Activated naive CD4-positive, alpha-beta T cell treated with anti-CD3 and anti-CD28 coated beads, Interleukin-2, amount 50 U/mL, for 16 hours (primary cell): ENCODE measurements around the gene LAMP5.

Source experiments
- DNase-seq: peaks from one replicate; pipeline ENCODE4 v3.0.0-alpha.2; 2020

Gene LAMP5

GRCh38 chr20:9550283-9550682, 35.9 kb downstream of the LAMP5 start:
- no peak for DNase-seq

- no peak for DNase-seq
Observed at GRCh38 chr20:9550871-9551270, 36.5 kb downstream of the LAMP5 start.

- no peak for DNase-seq
Observed at GRCh38 chr20:9551808-9552550, 37.6 kb downstream of the LAMP5 start.

- DNase-seq: no peak
Observed at GRCh38 chr20:9555781-9556180, 41.4 kb downstream of the LAMP5 start.

GRCh38 chr20:9557411-9557810, 43.0 kb downstream of the LAMP5 start:
- DNase-seq: no peak

GRCh38 chr20:9565910-9566550, 51.6 kb downstream of the LAMP5 start:
- no peak for DNase-seq

- no peak for DNase-seq
Observed at GRCh38 chr20:9566977-9567376, 52.6 kb downstream of the LAMP5 start.

GRCh38 chr20:9570612-9571011, 56.2 kb downstream of the LAMP5 start:
- no peak for DNase-seq

GRCh38 chr20:9571783-9572182, 57.4 kb downstream of the LAMP5 start:
- no peak for DNase-seq

GRCh38 chr20:9572670-9573069, 58.3 kb downstream of the LAMP5 start:
- no peak for DNase-seq

- no peak for DNase-seq
Observed at GRCh38 chr20:9573335-9574151, 59.2 kb downstream of the LAMP5 start.

GRCh38 chr20:9574181-9574580, 59.8 kb downstream of the LAMP5 start:
- no peak for DNase-seq

GRCh38 chr20:9574776-9575175, 60.4 kb downstream of the LAMP5 start:
- no peak for DNase-seq

GRCh38 chr20:9575836-9576235, 61.4 kb downstream of the LAMP5 start:
- DNase-seq: no peak

- DNase-seq: no peak
Observed at GRCh38 chr20:9576695-9577094, 62.3 kb downstream of the LAMP5 start.

- no peak for DNase-seq
Observed at GRCh38 chr20:9577397-9577796, 63.0 kb downstream of the LAMP5 start.

GRCh38 chr20:9578594-9578993, 64.2 kb downstream of the LAMP5 start:
- DNase-seq: no peak
